Thyroid gland (tissue), 4 donors: Measurements from ENCODE around the gene CDH22. TPM values are rescaled to one million over a fixed set of nuclear protein-coding genes. Genes with fewer than 3 reads are reported as not detected.

ENCODE experiments used
- DNase-seq, 2 donors: peaks; one replicate each; pipeline ENCODE4 v3.0.0-alpha.2; 2019
- H3K27ac ChIP-seq, 3 donors: fragments of 200-600 bp; sonication (generic); 1 replicate in 2 of 3; 2 replicates in 1 of 3; pipeline ENCODE4 v1.5.1; 2016 to 2019; ENCODE audit warnings: mild to moderate bottlenecking in 1 of 3, moderate library complexity in 1 of 3
- H3K27me3 ChIP-seq: fragments of 200-600 bp; sonication (generic); one replicate; pipeline ENCODE4 v1.5.1; 2019
- H3K36me3 ChIP-seq, 2 donors: fragments of 200-600 bp; sonication (generic); one replicate each; pipeline ENCODE4 v1.5.1; 2016 to 2019
- H3K4me1 ChIP-seq, 2 donors: fragments of 200-600 bp; sonication (generic); one replicate each; pipeline ENCODE4 v1.5.1; 2017 to 2019
- H3K4me3 ChIP-seq, 3 donors: fragments of 200-600 bp; sonication (generic); replicated peaks in 1 of 3; 1 replicate in 2 of 3; 2 replicates in 1 of 3; pipeline ENCODE4 v1.5.1; 2016; ENCODE audit warnings: mild to moderate bottlenecking in 1 of 3
- H3K9me3 ChIP-seq: fragments of 200-600 bp; sonication (generic); one replicate; pipeline ENCODE4 v1.5.1; 2017
- POLR2A ChIP-seq, 2 donors: fragments of 450-650 bp; IDR thresholded peaks; one replicate each; pipeline ENCODE4 v1.6.1; 2017; ENCODE audit warnings: antibody characterized with exemption in 2 of 2, mild to moderate bottlenecking in 2 of 2, moderate library complexity in 1 of 2
- WGBS, 2 donors: methylation state at CpG; one replicate each; pipeline ENCODE4 v1.1.5; 2017; 5-methylcytosine and 5-hydroxymethylcytosine counted together
- intact Hi-C: fragments of 100-400 bp; cut with DNase I; formaldehyde crosslinking; loops from one replicate; pipeline ENCODE4 v1.15.1; 2023
- total RNA-seq, 4 donors: library from RNA; depleted of rRNA; stranded (reverse); fragments of >200 nt; gene quantifications; one replicate each; pipeline ENCODE4 v1.2.3, GENCODE V29; 2016
- TF ChIP-seq, protein P1 (sequence below), 6 experiments: fragments of 200-600 bp in 3 of 6; fragments of 450-650 bp in 3 of 6; sonication (generic) in 3 of 6; IDR thresholded peaks; one replicate each; pipeline ENCODE4 v1.5.1; 2016 to 2019; ENCODE audit warnings: antibody characterized with exemption in 6 of 6, mild to moderate bottlenecking in 2 of 6, inconsistent platforms in 1 of 6, moderate library complexity in 1 of 6

CDH22 gene
- total RNA-seq, 4 donors from 2014 or later = 0.38 to 3.0 (median 1.2) TPM

DNA sequence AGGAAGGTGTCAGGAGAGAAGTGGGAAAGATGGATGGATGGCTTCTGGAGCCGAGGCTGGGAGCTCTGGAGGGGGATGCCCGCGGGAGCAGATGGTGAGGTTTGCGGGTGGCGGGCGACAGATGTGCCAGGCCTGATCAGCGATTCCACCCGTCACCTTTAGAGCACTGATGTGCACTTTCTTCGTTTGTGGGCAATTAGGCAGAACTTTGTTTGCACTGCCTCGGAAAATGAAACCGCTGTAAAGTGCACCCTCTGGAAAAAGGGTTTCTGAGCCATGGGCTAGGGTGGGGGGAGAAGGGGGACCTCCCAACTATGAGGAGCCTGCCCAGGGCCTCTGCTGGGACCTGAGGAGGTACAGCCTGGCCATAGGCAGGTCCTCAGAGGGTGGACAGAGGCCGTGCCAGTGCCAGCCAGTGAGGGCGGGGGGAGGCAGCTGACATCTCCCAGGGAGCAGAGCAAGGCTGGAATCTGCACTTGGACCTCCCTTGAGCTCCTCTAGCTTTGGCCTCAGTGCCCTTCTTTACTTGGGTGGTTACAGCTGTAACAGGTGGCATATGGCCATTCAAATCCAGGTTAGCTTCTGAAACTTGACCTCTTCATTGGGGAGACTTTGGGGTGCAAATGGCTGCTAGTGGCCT, 131.4 kb downstream of the CDH22 start:
- H3K9me3 ChIP-seq = no peaks in the 10 kb centered on the region
- H3K36me3 ChIP-seq = no peaks in the 10 kb centered on the region
- H3K4me3 ChIP-seq = no peak overlapping the region
- intact Hi-C loops = loop anchor here (5.0 kb wide), 1 partner anchor 155 kb away; no protein-coding TSS in a partner anchor
- TF ChIP-seq POLR2A (IDR thresholded peaks at IDR 0.05) = no peak
- TF ChIP-seq, protein P1, sequence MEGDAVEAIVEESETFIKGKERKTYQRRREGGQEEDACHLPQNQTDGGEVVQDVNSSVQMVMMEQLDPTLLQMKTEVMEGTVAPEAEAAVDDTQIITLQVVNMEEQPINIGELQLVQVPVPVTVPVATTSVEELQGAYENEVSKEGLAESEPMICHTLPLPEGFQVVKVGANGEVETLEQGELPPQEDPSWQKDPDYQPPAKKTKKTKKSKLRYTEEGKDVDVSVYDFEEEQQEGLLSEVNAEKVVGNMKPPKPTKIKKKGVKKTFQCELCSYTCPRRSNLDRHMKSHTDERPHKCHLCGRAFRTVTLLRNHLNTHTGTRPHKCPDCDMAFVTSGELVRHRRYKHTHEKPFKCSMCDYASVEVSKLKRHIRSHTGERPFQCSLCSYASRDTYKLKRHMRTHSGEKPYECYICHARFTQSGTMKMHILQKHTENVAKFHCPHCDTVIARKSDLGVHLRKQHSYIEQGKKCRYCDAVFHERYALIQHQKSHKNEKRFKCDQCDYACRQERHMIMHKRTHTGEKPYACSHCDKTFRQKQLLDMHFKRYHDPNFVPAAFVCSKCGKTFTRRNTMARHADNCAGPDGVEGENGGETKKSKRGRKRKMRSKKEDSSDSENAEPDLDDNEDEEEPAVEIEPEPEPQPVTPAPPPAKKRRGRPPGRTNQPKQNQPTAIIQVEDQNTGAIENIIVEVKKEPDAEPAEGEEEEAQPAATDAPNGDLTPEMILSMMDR (IDR thresholded peaks at IDR 0.05) = no peak
- H3K27ac ChIP-seq = no peak overlapping the region
- 58% methylated on average over 12 to 13 of the region's 13 CpGs for WGBS, 2 donors
- peak; percentile 7 to 27 for DNase-seq
- H3K4me1 ChIP-seq = peaks cover 0 to 3% of the 10 kb centered on the region in 2 donors
- peaks cover 9% of the 10 kb centered on the region for H3K27me3 ChIP-seq

DNA sequence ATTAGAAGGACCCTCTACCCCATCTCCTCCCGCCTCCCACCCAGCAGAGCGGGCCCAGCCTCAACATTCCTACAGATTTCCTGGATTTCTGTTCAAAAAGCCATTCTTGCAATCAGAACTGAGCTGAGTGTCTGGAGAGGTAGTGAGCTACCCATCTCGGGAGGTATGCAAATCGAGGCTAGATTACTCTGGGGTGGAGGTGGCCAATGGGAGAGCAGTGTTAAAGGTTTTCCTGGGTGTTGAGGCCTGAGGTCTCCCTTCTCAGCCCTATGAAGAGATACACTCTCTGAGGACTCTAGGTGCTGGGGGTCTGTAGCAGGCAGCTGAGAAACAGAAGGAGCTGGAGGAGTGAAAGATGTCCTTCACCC, 133.2 kb downstream of the CDH22 start:
- TF ChIP-seq POLR2A (IDR thresholded peaks at IDR 0.05) = no peak
- intact Hi-C loops = loop anchor here (5.0 kb wide), 1 partner anchor 153 kb away; no protein-coding TSS in a partner anchor
- H3K27me3 ChIP-seq = peaks cover 9% of the 10 kb centered on the region
- H3K9me3 ChIP-seq = no peaks in the 10 kb centered on the region
- no peak overlapping the region for H3K4me3 ChIP-seq
- DNase-seq = no peak
- 88 to 91% methylated on average over 4 of the region's 4 CpGs for whole genome bisulfite sequencing, 2 donors
- H3K27ac ChIP-seq = no peak overlapping the region
- no peaks in the 10 kb centered on the region for H3K36me3 ChIP-seq
- H3K4me1 ChIP-seq = peaks cover 0 to 3% of the 10 kb centered on the region in 2 donors

DNA sequence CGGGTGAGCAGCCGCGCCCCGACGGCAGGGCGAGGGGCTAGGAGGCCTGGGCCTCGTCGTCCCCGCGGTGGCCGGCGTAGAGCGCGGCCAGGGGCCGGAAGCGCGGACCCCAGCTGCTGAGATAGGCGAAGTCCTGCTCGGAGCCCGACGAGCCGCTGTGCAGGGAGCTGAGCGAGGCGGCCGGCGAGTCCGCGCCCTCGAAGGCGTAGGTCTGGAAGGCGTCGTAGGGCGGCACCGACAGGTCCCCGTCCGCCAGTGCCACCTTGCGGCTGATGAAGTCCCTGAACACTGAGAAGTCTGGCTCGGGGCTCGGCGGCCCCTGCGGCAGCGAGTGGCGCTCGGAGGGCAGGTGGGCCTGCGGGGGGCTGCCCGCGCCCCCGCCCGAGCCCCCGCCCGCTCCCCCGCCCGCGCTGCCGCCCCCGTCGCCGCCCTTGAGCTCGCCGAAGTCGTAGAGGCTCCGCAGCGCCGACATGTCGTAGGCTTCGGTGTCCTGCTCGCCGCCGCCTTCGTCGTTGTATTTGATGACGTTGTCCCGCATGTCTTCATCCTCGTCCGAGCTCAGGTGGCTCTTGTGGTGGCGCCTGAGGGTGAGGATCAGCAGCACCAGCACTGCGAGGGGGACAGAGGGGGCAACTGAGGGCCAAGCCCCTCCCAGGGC, 133.7 kb downstream of the CDH22 start:
- intact Hi-C loops = loop anchor here (5.0 kb wide), 1 partner anchor 152 kb away; no protein-coding TSS in a partner anchor

DNA sequence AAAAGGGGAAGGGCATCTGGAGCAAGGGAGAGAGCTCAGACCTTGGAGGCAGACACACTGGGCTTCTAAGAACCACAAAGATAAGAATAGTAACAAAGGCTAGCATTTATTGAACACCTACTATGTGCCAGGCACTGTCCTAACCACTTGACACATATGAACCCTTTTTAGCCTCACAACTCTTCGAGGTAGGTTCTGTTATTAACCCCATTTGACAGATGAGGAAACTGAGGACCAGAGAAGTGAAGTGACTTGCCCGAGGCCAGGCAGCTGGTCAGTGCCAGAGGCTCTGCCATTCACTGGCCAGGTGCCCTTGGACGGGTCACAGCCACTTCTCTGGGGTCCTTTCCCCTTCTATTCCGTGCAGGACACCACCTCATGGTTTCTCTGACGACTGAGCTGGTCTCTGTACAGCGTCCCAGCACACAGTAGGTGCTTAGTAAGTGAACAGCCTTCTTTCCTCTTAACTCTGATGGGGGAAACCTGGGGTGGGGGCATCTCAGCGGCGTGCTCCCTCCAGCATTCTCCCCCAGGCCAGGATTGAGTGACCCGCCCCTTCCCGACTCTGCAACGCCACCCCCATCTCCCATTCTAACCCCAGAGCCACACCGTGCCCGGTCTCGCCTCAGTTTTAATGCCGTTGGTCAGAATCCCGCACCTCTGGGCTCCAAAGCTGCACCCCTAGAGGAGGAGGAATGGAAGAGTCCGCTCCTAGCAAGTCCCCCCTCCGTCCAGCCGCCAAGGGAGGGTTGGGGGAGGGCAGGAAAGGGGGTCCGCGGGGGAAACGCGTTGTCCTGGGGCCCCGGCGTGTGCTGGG, 134.4 kb downstream of the CDH22 start:
- 34 to 40% methylated on average over 16 to 18 of the region's 25 CpGs for WGBS, 2 donors
- Histone ChIP-seq H3K9me3 (no peaks in the 10 kb centered on the region), H3K36me3 (no peaks in the 10 kb centered on the region), H3K27ac (no peak overlapping the region), H3K27me3 (peaks cover 9% of the 10 kb centered on the region), H3K4me3 (no peak overlapping the region), H3K4me1 (peaks cover 0 to 3% of the 10 kb centered on the region in 2 donors)
- intact Hi-C loops = loop anchor here (2.0 kb wide), 1 partner anchor 41 kb away; no protein-coding TSS in a partner anchor
- DNase-seq = no peak
- TF ChIP-seq, protein P1 (IDR thresholded peaks at IDR 0.05) = no peak
- TF ChIP-seq POLR2A (IDR thresholded peaks at IDR 0.05) = no peak

More for the DNA sequence above, 133.7 kb downstream of the CDH22 start:
- Histone ChIP-seq H3K27ac (no peak overlapping the region), H3K27me3 (peaks cover 9% of the 10 kb centered on the region), H3K4me1 (peaks cover 0 to 3% of the 10 kb centered on the region in 2 donors), H3K9me3 (no peaks in the 10 kb centered on the region), H3K4me3 (no peak overlapping the region), H3K36me3 (no peaks in the 10 kb centered on the region)
- DNase-seq = peak; percentile 80 to 81
- TF ChIP-seq POLR2A (IDR thresholded peaks at IDR 0.05) = no peak
- TF ChIP-seq, protein P1 (IDR thresholded peaks at IDR 0.05) = peak; percentile 14 to 82 (median 50)
- 10 to 12% methylated on average over 11 to 29 of the region's 77 CpGs for WGBS, 2 donors

DNA sequence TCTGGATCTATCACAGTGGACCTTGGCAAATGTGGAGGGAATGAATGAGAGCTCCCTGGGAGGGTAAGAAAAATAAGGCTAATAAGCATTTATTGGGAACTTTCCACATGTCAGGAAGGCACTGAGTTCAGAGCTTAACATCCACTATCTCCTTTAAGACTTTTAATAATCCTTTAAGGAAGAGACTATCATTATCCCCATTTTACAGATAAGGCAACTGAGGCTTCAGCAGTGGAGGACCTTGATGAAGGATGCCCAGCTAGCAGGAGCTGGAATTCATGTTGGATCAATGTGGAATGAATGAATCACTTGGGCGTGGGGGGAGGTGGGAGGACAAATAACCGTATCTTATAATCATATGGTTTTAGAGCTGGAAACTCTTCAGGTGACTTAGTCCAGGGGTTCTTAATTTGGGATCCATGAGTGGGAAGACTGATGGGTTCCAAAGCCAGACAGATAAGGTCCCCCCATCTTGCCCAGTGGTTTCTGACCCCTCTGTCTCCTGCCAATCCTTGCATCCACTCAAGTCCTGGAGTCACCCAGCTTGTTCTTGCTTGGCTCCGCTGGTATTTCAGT, 135.2 kb downstream of the CDH22 start:
- Histone ChIP-seq H3K4me1 (peaks cover 0 to 3% of the 10 kb centered on the region in 2 donors), H3K27me3 (peaks cover 9% of the 10 kb centered on the region)

More for the DNA sequence above, 135.2 kb downstream of the CDH22 start:
- WGBS, 2 donors = 72 to 86% methylated on average over 3 of the region's 3 CpGs
- no peak overlapping the region for H3K4me3 ChIP-seq
- H3K9me3 ChIP-seq = no peaks in the 10 kb centered on the region
- intact Hi-C loops = loop anchor here (2.0 kb wide), 1 partner anchor 40 kb away; no protein-coding TSS in a partner anchor
- no peak for DNase-seq
- TF ChIP-seq, protein P1 (IDR thresholded peaks at IDR 0.05) = no peak
- TF ChIP-seq POLR2A (IDR thresholded peaks at IDR 0.05) = no peak
- no peak overlapping the region for H3K27ac ChIP-seq
- no peaks in the 10 kb centered on the region for H3K36me3 ChIP-seq
